GM12875 (cell line): ENCODE results near the gene SCN1B.

Source experiments
- H3K4me3 ChIP-seq: one replicate; pipeline ENCODE4 v1.5.1; 2011; ENCODE audit warnings: low read depth, low read length, control low read depth
- TF ChIP-seq, protein P1 (sequence below): IDR thresholded peaks from 2 replicates; pipeline ENCODE4 v1.5.1; 2011; ENCODE audit warnings: low read depth, mild to moderate bottlenecking, control low read depth, inconsistent platforms, low read length, moderate library complexity, borderline replicate concordance; ENCODE audit not compliant: insufficient read depth

Gene SCN1B

DNA sequence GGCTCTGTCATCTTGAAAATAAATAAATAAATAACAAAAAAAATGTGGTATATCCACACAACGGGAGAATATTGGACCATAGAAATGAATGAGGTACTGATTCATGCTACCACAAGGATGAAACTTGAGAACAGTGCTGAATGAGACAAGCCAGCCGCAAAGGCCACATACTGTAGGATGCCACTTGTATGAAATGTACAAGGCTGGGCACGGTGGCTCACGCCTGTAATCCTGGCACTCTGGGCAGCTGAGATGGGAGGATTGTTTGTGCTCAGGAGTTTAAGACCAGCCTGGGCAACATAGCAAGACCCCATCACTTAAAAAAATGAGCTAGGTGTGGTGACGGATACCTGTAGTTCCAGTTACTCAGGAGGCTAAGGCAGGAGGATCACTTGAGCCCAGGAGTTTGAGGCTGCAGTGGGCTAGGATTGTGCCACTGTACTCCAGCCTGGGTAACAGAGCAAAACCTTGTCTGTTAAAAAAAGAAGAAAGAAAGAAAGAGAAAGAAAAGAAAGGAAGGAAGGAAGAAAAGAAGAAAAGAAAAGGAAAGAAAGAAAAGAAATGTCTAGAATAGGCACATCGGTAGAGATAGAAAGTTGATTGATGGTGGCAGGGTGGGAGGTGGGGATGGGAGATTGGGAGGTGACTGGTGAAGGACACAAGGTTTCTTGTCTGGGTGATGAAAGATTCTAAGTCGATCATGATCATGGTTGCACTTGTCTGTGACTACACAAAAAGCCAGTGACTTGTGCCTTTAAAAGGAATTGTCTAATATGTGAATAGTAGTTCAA lies 31.5 kb downstream of the SCN1B start:
- TF ChIP-seq, protein P1, sequence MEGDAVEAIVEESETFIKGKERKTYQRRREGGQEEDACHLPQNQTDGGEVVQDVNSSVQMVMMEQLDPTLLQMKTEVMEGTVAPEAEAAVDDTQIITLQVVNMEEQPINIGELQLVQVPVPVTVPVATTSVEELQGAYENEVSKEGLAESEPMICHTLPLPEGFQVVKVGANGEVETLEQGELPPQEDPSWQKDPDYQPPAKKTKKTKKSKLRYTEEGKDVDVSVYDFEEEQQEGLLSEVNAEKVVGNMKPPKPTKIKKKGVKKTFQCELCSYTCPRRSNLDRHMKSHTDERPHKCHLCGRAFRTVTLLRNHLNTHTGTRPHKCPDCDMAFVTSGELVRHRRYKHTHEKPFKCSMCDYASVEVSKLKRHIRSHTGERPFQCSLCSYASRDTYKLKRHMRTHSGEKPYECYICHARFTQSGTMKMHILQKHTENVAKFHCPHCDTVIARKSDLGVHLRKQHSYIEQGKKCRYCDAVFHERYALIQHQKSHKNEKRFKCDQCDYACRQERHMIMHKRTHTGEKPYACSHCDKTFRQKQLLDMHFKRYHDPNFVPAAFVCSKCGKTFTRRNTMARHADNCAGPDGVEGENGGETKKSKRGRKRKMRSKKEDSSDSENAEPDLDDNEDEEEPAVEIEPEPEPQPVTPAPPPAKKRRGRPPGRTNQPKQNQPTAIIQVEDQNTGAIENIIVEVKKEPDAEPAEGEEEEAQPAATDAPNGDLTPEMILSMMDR, result no peak
- no peak overlapping the region for H3K4me3 ChIP-seq

DNA sequence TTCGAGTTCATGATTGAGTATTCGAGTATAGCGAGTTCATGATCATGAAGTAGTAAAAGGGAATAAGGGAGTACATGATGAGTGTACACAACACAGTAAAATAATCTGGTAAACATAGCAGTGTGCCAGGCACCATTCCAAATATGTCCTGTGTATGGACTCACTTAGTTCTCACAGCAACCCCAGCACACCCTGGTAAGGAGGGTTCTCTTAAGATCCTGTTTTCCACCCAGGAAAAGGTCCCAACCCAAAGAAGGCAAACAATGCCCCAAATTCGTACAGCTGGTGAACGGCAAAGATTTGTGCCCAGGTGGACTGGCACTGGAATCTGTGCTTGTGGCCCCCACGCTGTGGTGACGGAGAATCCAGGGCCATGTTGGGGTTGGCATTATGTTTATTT lies 32.7 kb downstream of the SCN1B start:
- no peak overlapping the region for H3K4me3 ChIP-seq
- TF ChIP-seq, protein P1, result no peak

DNA sequence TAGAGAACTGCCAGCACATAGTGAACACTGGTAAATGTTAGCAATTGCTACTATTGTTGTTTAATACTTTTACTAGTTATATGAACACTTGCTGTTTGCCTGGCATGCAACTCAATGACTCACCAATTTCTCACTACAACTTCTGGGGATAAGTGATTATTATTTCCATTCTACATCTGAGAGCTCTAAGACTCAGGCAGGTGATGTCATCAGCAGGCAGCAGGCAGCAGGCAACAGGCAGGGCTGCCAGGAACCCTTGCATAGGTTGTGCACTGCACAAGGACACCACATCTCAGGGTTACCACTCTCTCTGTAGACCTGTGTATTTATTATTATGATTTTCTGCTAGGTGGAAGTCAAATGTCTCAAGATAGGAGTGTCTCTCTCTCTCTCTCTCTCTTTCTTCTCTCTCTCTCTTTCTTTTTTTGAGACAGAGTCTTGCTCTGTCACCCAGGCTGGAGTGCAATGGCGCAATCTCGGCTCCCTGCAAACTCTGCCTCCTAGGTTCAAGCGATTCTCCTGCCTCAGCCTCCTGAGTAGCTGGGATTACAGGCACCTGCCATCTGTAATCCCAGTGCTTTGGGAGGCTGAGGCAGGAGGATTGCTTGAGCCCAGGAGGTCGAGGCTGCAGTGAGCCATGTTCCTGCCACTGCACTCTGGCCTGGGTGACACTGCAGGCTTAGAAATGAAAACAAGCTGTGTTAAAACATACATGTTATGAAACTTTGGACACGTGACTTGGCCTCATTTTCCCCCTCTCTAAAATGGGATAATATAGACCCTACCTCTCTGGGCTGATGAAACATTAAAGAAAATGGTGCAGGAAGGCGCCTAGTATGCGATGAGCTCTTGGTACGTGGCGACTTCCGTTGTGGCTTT lies 33.9 kb downstream of the SCN1B start:
- TF ChIP-seq, protein P1, result no peak
- no peak overlapping the region for H3K4me3 ChIP-seq

DNA sequence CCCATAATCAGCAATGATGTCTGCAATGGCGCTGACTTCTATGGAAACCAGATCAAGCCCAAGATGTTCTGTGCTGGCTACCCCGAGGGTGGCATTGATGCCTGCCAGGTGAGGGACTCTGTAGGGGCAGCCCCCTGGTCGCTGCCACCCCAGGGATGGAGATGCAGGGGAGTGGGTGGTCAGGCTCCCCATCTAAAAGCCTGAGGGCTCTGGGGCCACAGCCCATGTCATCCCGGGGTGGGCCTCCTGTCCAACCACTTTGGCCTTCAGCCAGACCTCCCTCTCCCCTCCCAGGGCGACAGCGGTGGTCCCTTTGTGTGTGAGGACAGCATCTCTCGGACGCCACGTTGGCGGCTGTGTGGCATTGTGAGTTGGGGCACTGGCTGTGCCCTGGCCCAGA lies 35.3 kb downstream of the SCN1B start:
- no peak overlapping the region for H3K4me3 ChIP-seq
- TF ChIP-seq, protein P1, result no peak

DNA sequence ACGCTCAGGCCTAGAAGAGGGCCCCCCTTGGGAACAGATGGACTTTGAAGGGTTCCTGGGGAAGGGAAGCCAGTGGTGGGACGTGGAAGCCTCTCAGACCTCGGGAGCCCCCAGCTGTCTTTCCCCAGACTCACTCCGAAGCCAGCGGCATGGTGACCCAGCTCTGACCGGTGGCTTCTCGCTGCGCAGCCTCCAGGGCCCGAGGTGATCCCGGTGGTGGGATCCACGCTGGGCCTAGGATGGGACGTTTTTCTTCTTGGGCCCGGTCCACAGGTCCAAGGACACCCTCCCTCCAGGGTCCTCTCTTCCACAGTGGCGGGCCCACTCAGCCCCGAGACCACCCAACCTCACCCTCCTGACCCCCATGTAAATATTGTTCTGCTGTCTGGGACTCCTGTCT lies 35.9 kb downstream of the SCN1B start:
- TF ChIP-seq, protein P1, result no peak

DNA sequence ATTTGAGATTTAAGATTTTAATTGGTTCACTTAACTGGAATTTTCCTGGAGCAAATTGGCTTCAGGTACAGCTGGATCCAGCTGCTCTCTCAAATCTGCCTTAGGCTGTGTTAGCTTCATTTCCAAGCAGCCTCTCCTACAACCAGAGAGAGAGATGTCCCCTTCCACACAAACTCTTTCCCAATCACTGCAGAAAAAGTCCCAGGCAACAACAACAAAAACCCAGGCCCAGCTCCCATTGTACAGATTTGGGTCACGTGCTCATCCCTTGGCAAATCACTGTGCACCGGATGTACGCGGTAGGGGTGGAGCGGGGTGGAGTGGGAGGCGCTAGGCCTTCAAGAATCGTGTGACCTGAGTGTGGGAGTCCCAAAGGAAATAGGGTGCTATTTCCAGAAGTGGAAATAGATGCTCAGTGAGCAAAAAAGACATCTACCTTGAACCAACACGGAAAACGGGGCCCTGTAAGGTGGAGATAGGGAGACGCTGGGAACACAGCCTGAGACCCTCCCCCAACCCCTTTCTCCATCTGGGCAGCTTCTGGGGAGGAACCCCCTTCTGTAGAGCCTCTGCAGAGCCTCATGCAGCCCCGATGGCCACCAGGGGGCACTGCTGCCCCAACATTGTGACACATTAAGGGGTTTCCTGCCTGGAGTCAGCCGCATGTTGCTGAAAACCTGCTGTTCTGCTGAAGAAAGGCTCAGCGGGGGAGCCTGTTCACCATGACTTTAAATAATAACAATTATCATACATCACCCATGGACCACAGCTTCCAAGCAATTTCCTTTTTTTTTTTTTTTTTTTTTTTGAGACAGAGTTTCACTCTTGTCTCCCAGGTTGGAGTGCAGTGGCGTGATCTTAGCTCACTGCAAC lies 36.7 kb downstream of the SCN1B start:
- TF ChIP-seq, protein P1, result peak; percentile 86
- H3K4me3 ChIP-seq, result no peak overlapping the region

More for the DNA sequence above, 35.9 kb downstream of the SCN1B start:
- no peak overlapping the region for H3K4me3 ChIP-seq
